ENCODE data around the gene HSPA1L. TPM values are rescaled to one million over a fixed set of nuclear protein-coding genes. Genes with fewer than 3 reads are reported as not detected.

The HSPA1L gene
- polyA plus RNA-seq, 2 of the 4 experiments (the other 2 are of a cell fraction), result 1.2 to 1.7 TPM

- TF ChIP-seq REST (IDR thresholded peaks at IDR 0.05) (no peak; the same call in 1 of the 2 replicates), NFE2L2 (conservative IDR thresholded peaks at IDR 0.05; ENCODE audit: low read length) (no peak), RAD21 (conservative IDR thresholded peaks at IDR 0.05 in 1 of 2, IDR thresholded peaks at IDR 0.05 in 1 of 2) (no peak), PBX3 (IDR thresholded peaks at IDR 0.05) (peak; percentile 74), RNF2 (IDR thresholded peaks at IDR 0.05; ENCODE audit: borderline replicate concordance, low read depth) (no peak), SREBF2 (IDR thresholded peaks at IDR 0.05) (no peak), CEBPB (IDR thresholded peaks at IDR 0.05) (no peak), RFX5 (IDR thresholded peaks at IDR 0.05) (0 out of 2 replicates have a peak, but pooled peaks have one; percentile 19), ZC3H11A (IDR thresholded peaks at IDR 0.05) (no peak), BCL3 (IDR thresholded peaks at IDR 0.05) (peak; percentile 85; the same call in 1 of the 3 replicates), ZFP36 (IDR thresholded peaks at IDR 0.05; ENCODE audit: borderline replicate concordance, partially characterized antibody) (no peak), SMC3 (IDR thresholded peaks at IDR 0.05) (no peak), CBX8 (IDR thresholded peaks at IDR 0.05) (no peak), HEYL (CRISPR knock-in tag; IDR thresholded peaks at IDR 0.05) (no peak), EHMT2 (IDR thresholded peaks at IDR 0.05; ENCODE audit: low read depth) (no peak), GATA3 (IDR thresholded peaks at IDR 0.05; ENCODE audit: borderline replicate concordance) (no peak), ELK1 (IDR thresholded peaks at IDR 0.05; ENCODE audit: low read depth, low read length) (no peak), FOSL2 (IDR thresholded peaks at IDR 0.05) (no peak), FOSL2 (CRISPR knock-in tag; IDR thresholded peaks at IDR 0.05) (no peak), CHD2 (IDR thresholded peaks at IDR 0.05; ENCODE audit: low read length, partially characterized antibody) (no peak), ZNF302 (CRISPR knock-in tag; IDR thresholded peaks at IDR 0.05) (no peak), FOSB (CRISPR knock-in tag; IDR thresholded peaks at IDR 0.05) (no peak), HOXA7 (CRISPR knock-in tag; IDR thresholded peaks at IDR 0.05) (no peak), CHD4 (IDR thresholded peaks at IDR 0.05; ENCODE audit: borderline replicate concordance) (no peak), HMGXB4 (CRISPR knock-in tag; IDR thresholded peaks at IDR 0.05; ENCODE audit: borderline replicate concordance) (no peak), HOXB13 (CRISPR knock-in tag; IDR thresholded peaks at IDR 0.05; ENCODE audit: low read depth) (no peak), ESRRA (IDR thresholded peaks at IDR 0.05; ENCODE audit: borderline replicate concordance, low read length) (no peak), JUNB (IDR thresholded peaks at IDR 0.05) (no peak), JUN (IDR thresholded peaks at IDR 0.05) (peak; percentile 39 to 81; a peak in 4 of 5 replicates), RCOR1 (IDR thresholded peaks at IDR 0.05; ENCODE audit: low read depth, low read length) (no peak), ZSCAN20 (CRISPR knock-in tag; IDR thresholded peaks at IDR 0.05) (no peak), NPAS2 (CRISPR knock-in tag; IDR thresholded peaks at IDR 0.05; ENCODE audit: borderline replicate concordance) (no peak), USF2 (IDR thresholded peaks at IDR 0.05) (no peak), POLR2A (IDR thresholded peaks at IDR 0.05; ENCODE audit: low read length) (peak; percentile 100)
Observed at GRCh38 chr6:31827286-31828079, 12.4 kb upstream of the HSPA1L start, which contains the start of gene HSPA1B (continued).
